ENCODE results near the gene SLC10A3.

SLC10A3 gene

DNA sequence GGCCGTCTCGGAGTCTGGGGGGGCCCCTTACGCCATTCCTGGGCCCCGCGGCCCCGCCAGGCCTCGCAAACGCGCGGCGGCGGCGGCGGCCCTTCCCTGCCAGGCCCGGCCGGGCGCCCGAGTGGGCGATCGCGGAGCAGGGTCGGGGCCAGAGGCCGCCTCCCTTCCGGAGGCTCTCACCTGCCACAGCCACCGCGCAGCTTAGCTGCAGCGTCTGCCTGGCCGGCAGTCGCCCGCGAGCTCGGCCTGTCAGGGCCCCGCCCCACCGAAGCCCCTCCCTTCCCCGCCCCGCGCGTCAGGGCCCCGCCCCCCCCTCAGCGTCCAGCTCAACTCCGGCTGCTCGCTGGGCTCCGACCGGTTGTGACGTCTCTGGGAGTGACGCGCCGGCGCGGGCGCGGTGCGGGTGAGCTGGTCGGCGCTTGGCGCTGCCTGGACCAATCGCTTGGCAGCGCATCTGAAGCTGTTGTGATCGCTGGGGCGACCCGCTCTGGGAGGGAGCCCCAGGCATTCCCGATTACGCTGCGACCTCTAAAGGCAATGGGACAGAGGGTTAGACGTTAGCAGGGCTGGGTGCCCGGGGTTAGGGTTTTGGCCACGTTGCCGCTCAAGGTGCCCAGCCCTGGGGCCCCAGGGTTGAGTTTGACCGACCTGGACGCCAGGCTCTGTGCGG is at the start of gene SLC10A3:
Gene SLC10A3, minus strand, starts transcription at position 216 of the 670 bp plus-strand sequence. CDS start 1,689 bp downstream, outside the sequence.
- peak; percentile 96 for DNase-seq

GRCh38 chrX:154539077-154539476 is 48.6 kb upstream of the SLC10A3 start:
- DNase-seq = no peak

DNA sequence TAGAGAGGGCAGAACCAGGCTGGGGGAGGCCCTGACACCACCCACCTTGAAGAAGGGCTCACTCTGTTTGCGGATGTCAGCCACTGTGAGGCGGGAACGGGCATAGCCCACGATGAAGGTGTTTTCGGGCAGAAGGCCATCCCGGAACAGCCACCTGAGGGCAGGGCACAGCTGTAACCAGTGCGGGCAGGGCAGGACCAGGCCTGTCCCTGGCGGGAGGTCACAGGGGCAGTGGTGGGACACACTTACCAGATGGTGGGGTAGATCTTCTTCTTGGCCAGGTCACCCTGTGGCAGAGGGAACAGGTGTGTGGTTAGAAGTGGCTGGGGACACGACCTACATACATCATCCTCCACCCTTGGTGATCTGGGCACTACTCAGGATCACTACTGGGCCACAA is 45.5 kb upstream of the SLC10A3 start:
- DNase-seq = no peak

GRCh38 chrX:154534526-154535322 is 44.3 kb upstream of the SLC10A3 start:
- DNase-seq = peak; percentile 93

DNA sequence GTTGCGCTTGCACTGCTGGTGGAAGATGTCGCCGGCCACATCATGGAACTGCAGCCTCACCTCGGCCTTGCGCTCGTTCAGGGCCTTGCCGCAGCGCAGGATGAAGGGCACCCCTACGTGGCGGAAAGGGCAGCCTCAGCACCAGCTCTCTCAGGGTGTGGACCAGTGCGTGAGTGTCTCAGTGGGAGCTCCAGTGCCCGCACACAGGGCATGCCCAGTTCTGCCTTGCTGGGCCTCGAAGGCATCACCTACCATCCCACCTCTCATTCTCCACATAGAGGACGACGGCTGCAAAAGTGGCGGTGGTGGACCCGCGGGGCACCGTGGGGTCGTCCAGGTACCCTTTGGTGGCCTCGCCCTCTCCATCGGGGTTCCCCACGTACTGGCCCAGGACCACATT is 42.3 kb upstream of the SLC10A3 start:
- no peak for DNase-seq

DNA sequence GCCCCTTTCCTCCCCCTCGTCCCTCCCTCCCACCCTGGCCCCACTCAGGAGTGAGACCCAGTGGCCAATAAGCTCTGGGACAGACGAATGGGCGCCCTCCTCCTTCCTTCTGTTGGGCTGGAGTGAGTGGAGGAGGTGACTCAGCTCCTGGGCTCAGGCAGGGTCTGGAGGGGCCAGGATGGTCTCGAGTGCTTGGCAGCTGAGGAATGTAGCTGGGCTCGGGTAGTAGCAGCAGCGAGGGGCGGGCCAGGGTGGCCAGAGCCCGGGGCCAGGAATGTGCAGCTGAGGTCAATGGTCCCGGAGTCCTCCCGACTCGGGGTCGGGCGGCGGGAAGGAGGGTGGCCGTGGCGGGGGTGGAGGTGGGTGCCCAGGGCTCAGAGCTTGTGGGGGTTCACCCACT is 41.2 kb upstream of the SLC10A3 start:
- DNase-seq = no peak

- DNase-seq = no peak
Observed at GRCh38 chrX:154530286-154530685, 39.9 kb upstream of the SLC10A3 start.

DNA sequence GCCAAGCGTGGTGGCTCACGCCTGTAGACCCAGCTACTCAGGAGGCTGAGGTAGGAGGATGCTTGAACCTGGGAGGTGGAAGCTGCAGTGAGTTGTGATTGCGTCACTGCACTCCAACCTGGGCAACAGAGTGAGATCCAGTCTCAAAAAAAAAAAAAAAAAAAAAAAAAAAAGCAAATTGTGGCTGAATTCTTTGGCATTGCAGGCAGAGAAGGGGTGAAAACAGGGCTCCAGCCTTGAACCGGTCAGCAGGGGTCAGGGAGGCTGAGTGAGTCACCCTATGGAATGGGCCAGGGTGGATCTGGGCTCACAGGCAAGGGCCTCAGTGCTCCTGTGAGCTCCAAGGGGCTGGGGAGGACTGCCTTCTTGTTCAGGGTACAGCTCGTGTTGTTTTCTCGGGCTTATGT is 38.8 kb upstream of the SLC10A3 start:
- no peak for DNase-seq

- peak; percentile 90 for DNase-seq
Observed at GRCh38 chrX:154526901-154527675, 36.7 kb upstream of the SLC10A3 start.

DNA sequence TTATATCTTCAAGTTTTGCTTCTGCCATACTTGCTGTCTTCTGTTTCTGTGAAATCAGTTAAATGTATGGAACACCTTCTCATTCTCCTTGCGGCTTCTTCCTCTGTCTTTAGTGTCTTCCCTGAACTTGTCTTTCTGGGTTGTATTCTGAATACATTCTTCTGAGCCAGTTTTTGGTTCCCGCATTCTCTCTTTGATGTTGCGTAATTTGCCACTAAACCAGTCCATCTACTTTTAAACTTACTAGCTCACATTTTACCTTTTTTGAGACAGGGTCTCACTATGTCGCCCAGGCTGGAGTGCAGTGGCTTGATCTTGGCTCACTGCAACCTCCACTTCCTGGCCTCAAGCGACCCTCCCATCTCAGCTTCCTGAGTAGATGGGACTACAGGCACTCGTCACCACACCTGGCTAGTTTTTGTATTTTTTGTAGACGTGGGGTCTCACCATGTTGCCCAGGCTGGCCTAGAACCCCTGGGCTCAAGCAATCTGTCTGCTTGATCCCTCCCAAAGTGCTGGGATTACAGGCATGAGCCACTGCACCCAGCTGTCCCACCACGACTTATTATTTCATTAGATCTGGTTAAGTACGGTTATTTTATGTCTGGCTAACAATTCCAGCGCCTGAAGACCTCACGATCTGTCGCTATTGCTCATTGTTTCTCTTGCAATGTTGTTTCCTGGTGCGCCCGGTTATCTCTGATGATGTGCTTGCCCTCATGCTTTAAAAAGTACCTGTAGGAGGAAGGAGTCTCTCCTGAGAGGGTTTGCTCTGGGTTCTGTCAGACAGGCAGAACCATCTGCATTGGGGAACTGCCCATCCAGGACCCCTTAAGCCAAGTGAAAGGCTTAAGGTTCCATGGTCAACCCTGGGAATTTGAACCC is 35.4 kb upstream of the SLC10A3 start:
- DNase-seq = no peak

DNA sequence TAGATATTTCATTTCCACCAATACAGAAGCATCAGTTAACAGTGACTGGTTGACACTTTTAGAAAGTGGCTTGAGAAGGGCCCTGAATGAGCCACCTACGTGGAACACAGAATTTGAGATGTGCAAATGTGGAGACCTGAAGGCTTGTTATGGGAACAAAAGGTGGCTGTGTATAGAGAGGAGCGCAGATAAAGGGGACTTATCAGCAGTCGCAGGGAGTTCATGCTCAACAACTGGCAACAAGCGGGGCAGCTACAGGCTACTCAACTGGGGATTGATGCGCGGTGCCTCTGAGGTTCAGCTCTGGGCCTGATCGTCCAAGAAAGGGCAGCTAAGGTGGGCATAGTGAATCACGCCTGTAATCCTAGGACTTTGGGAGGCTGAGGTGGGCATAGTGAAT is 29.0 kb upstream of the SLC10A3 start:
- DNase-seq = peak; percentile 42

GRCh38 chrX:154517101-154517781 is 26.8 kb upstream of the SLC10A3 start:
- no peak for DNase-seq

GRCh38 chrX:154516656-154517100 is 26.2 kb upstream of the SLC10A3 start:
- DNase-seq = peak; percentile 54

DNA sequence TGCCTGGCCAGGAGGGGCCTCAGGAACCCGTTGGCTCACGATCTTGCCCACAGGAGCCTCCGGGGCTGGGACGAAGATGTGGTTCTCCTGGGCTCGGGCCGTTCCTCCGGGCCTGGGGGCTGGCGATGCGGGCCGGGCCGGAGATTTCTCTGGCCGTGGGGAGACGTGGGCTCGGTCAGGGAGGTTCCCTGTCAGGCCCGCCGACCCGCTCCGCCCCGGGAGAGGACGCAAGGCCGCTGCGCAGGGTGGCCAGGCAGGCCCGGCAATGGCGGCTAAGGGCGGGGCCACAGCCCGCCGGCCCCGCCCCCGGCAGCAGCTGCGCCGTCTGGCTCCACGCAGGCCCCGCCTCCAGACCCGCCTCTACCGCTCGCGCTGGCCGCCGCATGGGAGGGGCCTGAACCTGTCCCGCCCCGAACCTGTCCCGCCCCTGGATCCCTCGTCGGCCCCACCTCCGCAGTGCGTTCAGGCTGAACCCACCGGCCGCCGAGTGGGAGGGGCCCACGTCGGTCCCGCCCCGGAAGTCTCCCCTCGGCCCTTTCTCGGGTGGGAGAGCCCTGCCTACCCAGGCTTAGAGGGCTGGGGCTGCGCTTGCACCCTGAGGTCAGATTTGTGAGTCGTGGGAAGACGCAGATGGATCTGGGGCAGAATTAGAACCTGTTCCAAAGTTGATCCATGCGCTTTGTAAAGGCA is 25.7 kb upstream of the SLC10A3 start, which contains the start of gene FAM3A:
Gene FAM3A, minus strand, starts transcription at position 267 of the 690 bp plus-strand sequence. CDS start 460 bp downstream, outside the sequence.
- DNase-seq = peak; percentile 92

GRCh38 chrX:154515090-154515965 is 24.9 kb upstream of the SLC10A3 start:
- DNase-seq = peak; percentile 45

- DNase-seq = no peak
Observed at GRCh38 chrX:154513716-154514115, 23.3 kb upstream of the SLC10A3 start.

- no peak for DNase-seq
Observed at GRCh38 chrX:154512879-154513553, 22.6 kb upstream of the SLC10A3 start.

GRCh38 chrX:154511761-154512160 is 21.3 kb upstream of the SLC10A3 start:
- DNase-seq = no peak

DNA sequence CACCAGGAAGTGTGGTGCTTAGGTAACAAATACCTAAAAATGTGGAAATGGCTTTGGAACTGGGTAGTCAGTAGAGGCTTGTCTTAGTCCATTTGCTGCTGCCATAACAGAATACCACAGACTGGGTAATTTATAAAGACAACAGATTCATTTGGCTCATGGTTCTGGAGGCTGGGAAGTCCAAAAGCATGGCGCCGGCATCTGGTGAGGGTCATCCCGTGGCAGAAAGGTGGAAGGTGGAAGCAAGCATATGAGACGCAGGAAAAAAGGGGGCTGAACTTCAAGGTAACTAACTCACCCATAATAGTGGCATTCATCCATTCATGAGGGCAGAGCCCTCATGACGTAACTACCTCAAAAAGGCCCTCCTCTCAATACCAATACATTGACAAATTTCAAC is 19.0 kb upstream of the SLC10A3 start:
- no peak for DNase-seq

Data from hematopoietic multipotent progenitor cell treated with erythropoietin and hydrocortisone succinate and interleukin-3 and kit ligand, for 4 days (in vitro differentiated cells).